Vagina (tissue), 2 donors: ENCODE measurements around the gene PLCB2.

Experiments
- CTCF ChIP-seq, 3 experiments: fragments of 450-650 bp in 2 of 3; fragments of 200-600 bp in 1 of 3; sonication (generic) in 1 of 3; IDR thresholded peaks; one replicate each; pipeline ENCODE4 v1.5.1; 2017 to 2019; ENCODE audit warnings: antibody characterized with exemption in 3 of 3, mild to moderate bottlenecking in 2 of 3, moderate library complexity in 2 of 3
- POLR2A ChIP-seq, 2 donors: fragments of 450-650 bp; IDR thresholded peaks; one replicate each; pipeline ENCODE4 v1.6.1; 2017; ENCODE audit warnings: antibody characterized with exemption in 2 of 2, mild to moderate bottlenecking in 2 of 2, moderate library complexity in 2 of 2
- POLR2AphosphoS5 ChIP-seq, 2 donors: sonication (generic); formaldehyde crosslinking; IDR thresholded peaks; one replicate each; pipeline ENCODE4 v1.9.0; 2017; ENCODE audit warnings: antibody characterized with exemption in 2 of 2, mild to moderate bottlenecking in 2 of 2, low read depth in 1 of 2; ENCODE audit not compliant: insufficient read depth in 1 of 2

GRCh38 chr15:40301467-40302179 lies 6.1 kb downstream of the PLCB2 start:
- no peak for TF ChIP-seq POLR2A (IDR thresholded peaks at IDR 0.05)
- no peak for TF ChIP-seq CTCF (IDR thresholded peaks at IDR 0.05)
- TF ChIP-seq POLR2AphosphoS5 (IDR thresholded peaks at IDR 0.05; ENCODE audit: insufficient read depth in 1 of 2, low read depth in 1 of 2), result no peak
